PFSK-1 (cell line): ENCODE results near the gene COL6A2.

ENCODE experiments used
- FOXP2 ChIP-seq: optimal IDR thresholded peaks from 2 replicates; pipeline ENCODE3; 2011; ENCODE audit warnings: borderline replicate concordance, control low read depth, inconsistent platforms; ENCODE audit not compliant: insufficient read depth; ENCODE audit errors: extremely low read length, extremely low read depth
- POLR2AphosphoS5 ChIP-seq: IDR thresholded peaks from 2 replicates; pipeline ENCODE4 v1.6.1; 2012; ENCODE audit warnings: low read depth, mild to moderate bottlenecking, control low read depth, low read length, moderate library complexity
- SIN3A ChIP-seq: IDR thresholded peaks from 2 replicates; pipeline ENCODE4 v1.6.1; 2012; ENCODE audit warnings: mild to moderate bottlenecking, low read length, moderate library complexity, borderline replicate concordance; ENCODE audit not compliant: insufficient read depth
- TAF1 ChIP-seq: IDR thresholded peaks from 2 replicates; pipeline ENCODE4 v1.6.1; 2012; ENCODE audit warnings: low read length, control low read depth, borderline replicate concordance; ENCODE audit not compliant: insufficient read depth
- TF ChIP-seq, protein P1 (sequence below), 2 experiments: IDR thresholded peaks; 2 replicates each; pipeline versions ENCODE4 v1.6.1 to v1.8.0; 2011 to 2012; ENCODE audit warnings: low read depth in 2 of 2, low read length in 2 of 2, control low read depth in 1 of 2, inconsistent platforms in 1 of 2, mild to moderate bottlenecking in 1 of 2, moderate library complexity in 1 of 2; ENCODE audit not compliant: insufficient read depth in 1 of 2

The COL6A2 gene

DNA sequence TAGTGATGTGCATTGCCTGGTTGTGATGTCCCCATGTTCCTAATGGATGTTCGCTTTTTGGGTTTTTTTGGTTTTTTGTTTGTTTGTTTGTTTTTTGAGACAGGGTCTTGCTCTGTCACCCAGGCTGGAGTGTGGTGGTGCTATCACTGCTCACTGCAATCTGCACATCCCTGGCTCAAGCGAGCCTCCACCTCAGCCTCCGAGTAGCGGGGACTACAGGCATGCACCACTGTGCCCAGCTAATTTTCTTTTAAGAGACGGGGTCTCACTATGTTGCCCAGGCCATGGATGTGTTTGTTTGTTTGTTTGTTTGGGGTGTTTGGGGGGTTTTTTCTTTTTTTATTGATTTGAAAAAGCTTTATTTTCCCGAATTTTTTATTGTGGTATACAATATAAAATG, 2.1 kb downstream of the COL6A2 start:
- TF ChIP-seq POLR2AphosphoS5, result no peak
- TF ChIP-seq TAF1, result no peak
- no peak for TF ChIP-seq SIN3A
- TF ChIP-seq FOXP2, result no peak
- TF ChIP-seq, protein P1, sequence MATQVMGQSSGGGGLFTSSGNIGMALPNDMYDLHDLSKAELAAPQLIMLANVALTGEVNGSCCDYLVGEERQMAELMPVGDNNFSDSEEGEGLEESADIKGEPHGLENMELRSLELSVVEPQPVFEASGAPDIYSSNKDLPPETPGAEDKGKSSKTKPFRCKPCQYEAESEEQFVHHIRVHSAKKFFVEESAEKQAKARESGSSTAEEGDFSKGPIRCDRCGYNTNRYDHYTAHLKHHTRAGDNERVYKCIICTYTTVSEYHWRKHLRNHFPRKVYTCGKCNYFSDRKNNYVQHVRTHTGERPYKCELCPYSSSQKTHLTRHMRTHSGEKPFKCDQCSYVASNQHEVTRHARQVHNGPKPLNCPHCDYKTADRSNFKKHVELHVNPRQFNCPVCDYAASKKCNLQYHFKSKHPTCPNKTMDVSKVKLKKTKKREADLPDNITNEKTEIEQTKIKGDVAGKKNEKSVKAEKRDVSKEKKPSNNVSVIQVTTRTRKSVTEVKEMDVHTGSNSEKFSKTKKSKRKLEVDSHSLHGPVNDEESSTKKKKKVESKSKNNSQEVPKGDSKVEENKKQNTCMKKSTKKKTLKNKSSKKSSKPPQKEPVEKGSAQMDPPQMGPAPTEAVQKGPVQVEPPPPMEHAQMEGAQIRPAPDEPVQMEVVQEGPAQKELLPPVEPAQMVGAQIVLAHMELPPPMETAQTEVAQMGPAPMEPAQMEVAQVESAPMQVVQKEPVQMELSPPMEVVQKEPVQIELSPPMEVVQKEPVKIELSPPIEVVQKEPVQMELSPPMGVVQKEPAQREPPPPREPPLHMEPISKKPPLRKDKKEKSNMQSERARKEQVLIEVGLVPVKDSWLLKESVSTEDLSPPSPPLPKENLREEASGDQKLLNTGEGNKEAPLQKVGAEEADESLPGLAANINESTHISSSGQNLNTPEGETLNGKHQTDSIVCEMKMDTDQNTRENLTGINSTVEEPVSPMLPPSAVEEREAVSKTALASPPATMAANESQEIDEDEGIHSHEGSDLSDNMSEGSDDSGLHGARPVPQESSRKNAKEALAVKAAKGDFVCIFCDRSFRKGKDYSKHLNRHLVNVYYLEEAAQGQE (IDR thresholded peaks at IDR 0.05; ENCODE audit: insufficient read depth in 1 of 2, low read depth in 2 of 2, low read length in 2 of 2), result no peak

DNA sequence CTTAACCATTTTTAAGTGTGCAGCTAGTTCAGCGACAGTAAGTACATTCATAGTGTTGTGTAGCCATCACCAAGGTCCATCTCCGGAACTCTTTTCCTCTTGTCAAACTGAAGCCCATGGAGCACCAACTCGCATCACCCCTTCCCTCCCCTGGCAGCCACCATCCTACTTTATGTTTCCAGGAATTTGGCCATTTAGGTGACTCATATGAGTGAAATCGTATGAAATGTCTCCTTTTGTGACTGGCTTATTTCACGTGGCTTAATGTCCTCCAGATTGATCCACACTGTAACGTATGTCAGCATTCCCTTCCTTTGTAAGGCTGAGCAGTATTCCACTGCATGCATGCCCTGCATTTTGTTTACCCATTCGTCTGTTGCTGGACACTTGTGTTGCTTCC, 2.5 kb downstream of the COL6A2 start:
- TF ChIP-seq, protein P1 (IDR thresholded peaks at IDR 0.05; ENCODE audit: insufficient read depth in 1 of 2, low read depth in 2 of 2, low read length in 2 of 2), result no peak
- no peak for TF ChIP-seq POLR2AphosphoS5
- no peak for TF ChIP-seq FOXP2
- no peak for TF ChIP-seq SIN3A
- no peak for TF ChIP-seq TAF1

DNA sequence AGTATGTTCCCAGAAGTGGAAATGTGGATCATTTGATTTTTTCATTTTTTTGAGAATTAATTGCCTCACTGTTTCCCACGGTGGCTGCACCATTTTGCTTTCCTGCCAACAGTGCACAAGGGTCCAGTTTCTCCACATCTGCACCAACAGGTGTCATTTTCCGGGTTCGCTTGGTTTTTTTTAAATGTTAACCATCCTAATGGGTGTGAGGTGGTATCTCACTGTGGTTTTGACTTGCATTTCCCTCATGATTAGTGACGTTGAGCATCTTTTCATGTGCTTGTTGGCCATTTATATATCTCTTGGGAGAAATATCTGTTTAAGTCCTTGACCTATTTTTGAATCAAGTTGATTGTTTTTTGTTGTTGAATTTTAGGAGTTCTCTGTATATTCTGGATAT, 3.0 kb downstream of the COL6A2 start:
- TF ChIP-seq, protein P1 (IDR thresholded peaks at IDR 0.05; ENCODE audit: insufficient read depth in 1 of 2, low read depth in 2 of 2, low read length in 2 of 2), result no peak
- no peak for TF ChIP-seq TAF1

DNA sequence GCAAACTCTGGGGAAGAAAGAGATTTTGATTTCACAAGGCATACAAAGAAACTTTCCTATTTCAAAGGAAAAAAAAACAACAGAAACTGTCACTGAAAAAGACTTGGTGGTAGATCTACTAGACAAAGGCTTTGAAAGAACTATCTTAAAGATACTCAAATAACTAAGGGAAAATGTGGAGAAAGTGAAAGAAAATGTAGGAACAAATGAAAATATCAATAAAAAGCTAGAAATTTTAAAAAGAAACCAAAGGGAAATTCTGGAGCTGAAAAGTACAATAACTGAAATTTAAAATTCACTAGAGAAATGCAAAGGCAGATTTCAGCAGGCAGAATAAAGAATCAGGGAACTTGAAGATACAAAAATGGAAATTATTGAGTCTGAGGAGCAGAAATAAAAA, 6.2 kb downstream of the COL6A2 start:
- TF ChIP-seq, protein P1 (IDR thresholded peaks at IDR 0.05; ENCODE audit: insufficient read depth in 1 of 2, low read depth in 2 of 2, low read length in 2 of 2), result no peak
- no peak for TF ChIP-seq POLR2AphosphoS5
- no peak for TF ChIP-seq FOXP2
- no peak for TF ChIP-seq SIN3A
- TF ChIP-seq TAF1, result no peak

DNA sequence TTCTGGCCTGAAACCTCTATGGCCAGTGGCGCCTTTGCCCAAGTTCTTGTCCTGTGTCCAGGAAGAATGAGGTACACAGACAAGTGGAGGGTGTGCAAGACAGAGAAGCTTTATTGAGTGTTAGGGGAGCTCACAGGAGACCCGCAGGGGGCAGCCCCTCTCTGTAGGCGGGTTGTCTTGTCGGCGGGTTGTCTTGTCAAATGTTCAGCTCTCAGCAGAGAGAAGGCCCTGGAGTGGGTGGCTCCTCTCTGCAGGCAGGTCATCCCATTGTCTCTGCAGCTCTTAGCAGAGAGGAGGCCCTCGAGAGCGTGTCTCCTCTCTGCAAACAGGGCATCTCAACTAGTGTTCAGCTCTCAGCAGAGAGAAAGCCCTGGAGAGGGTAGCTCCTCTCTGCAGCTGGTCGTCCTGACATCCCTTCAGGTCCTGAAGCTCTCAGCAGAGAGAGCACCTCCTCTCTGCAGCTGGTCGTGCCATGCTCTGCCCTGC, 11.0 kb downstream of the COL6A2 start:
- TF ChIP-seq TAF1, result no peak
- TF ChIP-seq SIN3A, result no peak
- TF ChIP-seq, protein P1 (IDR thresholded peaks at IDR 0.05; ENCODE audit: insufficient read depth in 1 of 2, low read depth in 2 of 2, low read length in 2 of 2), result no peak
- no peak for TF ChIP-seq FOXP2
- no peak for TF ChIP-seq POLR2AphosphoS5
